ENCODE measurements around the gene AOC3.
"Not testable (repeated sequence)": the region's sequence is repeated elsewhere in the genome, so short reads cannot be mapped to it uniquely, and the experiment has no call there.

Gene AOC3

DNA sequence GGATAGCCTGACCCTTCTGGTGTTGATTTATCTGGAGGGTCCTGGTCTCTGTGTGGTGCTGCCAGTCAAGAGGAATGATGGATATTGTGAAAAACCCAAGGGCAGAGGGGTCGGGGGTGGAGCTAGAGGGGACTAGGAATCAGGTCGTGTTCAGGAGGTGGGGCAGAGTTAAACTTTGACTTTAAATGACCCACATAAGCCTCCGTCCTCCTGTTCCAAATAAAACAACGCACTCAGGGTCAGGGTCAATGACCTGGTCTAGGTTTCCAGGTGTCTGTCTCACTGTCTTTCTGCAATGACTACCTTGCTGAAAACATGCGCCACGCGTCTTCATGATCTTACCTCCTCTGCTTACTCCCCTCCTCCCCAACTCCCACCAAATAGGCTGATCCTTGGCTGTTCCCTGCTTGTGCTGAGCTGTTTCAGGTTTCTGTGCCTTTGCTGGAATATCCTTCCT lies 14.7 kb downstream of the AOC3 start:
- DNase-seq (no peak), ATAC-seq (ENCODE audit: insufficient read depth, low read depth) (no peak)
- Histone ChIP-seq H3K79me2 (ENCODE audit: insufficient read depth, low read length) (no peaks in the 10 kb centered on the region), H3K9ac (ENCODE audit: low read depth, low read length) (no peak overlapping the region), H3K36me3 (ENCODE audit: insufficient read depth, low read length) (no peaks in the 10 kb centered on the region), H3K4me1 (ENCODE audit: insufficient read depth, low read length) (no peaks in the 10 kb centered on the region), H3K27me3 (ENCODE audit: insufficient read depth, low read length, poor library complexity) (peaks cover 11% of the 10 kb centered on the region), H3K4me2 (ENCODE audit: insufficient read depth, low read length) (no peak overlapping the region), H3K9me3 (ENCODE audit: insufficient read depth, low read length, severe bottlenecking) (no peaks in the 10 kb centered on the region), H4K20me1 (ENCODE audit: insufficient read depth, low read length) (no peaks in the 10 kb centered on the region), H3K4me3 (ENCODE audit: low read depth in 1 of 2, low read length in 2 of 2) (no peak overlapping the region), H2AFZ (ENCODE audit: low read depth, low read length) (no peak overlapping the region), H3K27ac (ENCODE audit: low read length) (no peak overlapping the region)
- TF ChIP-seq CTCF (IDR thresholded peaks at IDR 0.05; ENCODE audit: borderline replicate concordance, extremely low read depth, low read length, poor library complexity, severe bottlenecking), result no peak
- TF ChIP-seq EZH2 (IDR thresholded peaks at IDR 0.05; ENCODE audit: borderline replicate concordance, low read depth, low read length, severe bottlenecking), result no peak

GRCh38 chr17:42866216-42866615 lies 15.2 kb downstream of the AOC3 start:
- Histone ChIP-seq H3K4me2 (ENCODE audit: insufficient read depth, low read length) (no peak overlapping the region), H3K27ac (ENCODE audit: low read length) (no peak overlapping the region), H2AFZ (ENCODE audit: low read depth, low read length) (no peak overlapping the region), H3K4me1 (ENCODE audit: insufficient read depth, low read length) (no peaks in the 10 kb centered on the region), H3K27me3 (ENCODE audit: insufficient read depth, low read length, poor library complexity) (peaks cover 11% of the 10 kb centered on the region), H3K9ac (ENCODE audit: low read depth, low read length) (no peak overlapping the region), H3K36me3 (ENCODE audit: insufficient read depth, low read length) (no peaks in the 10 kb centered on the region), H3K4me3 (ENCODE audit: low read depth in 1 of 2, low read length in 2 of 2) (no peak overlapping the region), H3K79me2 (ENCODE audit: insufficient read depth, low read length) (no peaks in the 10 kb centered on the region), H4K20me1 (ENCODE audit: insufficient read depth, low read length) (no peaks in the 10 kb centered on the region), H3K9me3 (ENCODE audit: insufficient read depth, low read length, severe bottlenecking) (no peaks in the 10 kb centered on the region)
- no peak for ATAC-seq (ENCODE audit: insufficient read depth, low read depth)
- TF ChIP-seq CTCF (IDR thresholded peaks at IDR 0.05; ENCODE audit: borderline replicate concordance, extremely low read depth, low read length, poor library complexity, severe bottlenecking) (no peak), EZH2 (IDR thresholded peaks at IDR 0.05; ENCODE audit: borderline replicate concordance, low read depth, low read length, severe bottlenecking) (no peak)
- DNase-seq, result no peak

GRCh38 chr17:42866631-42867575 lies 15.9 kb downstream of the AOC3 start:
- Histone ChIP-seq H4K20me1 (ENCODE audit: insufficient read depth, low read length) (no peaks in the 10 kb centered on the region), H3K4me3 (ENCODE audit: low read depth in 1 of 2, low read length in 2 of 2) (no peak overlapping the region), H3K4me2 (ENCODE audit: insufficient read depth, low read length) (no peak overlapping the region)

GRCh38 chr17:42867694-42868261 lies 16.8 kb downstream of the AOC3 start:
- H3K27me3 ChIP-seq (ENCODE audit: insufficient read depth, low read length, poor library complexity), result peaks cover 11% of the 10 kb centered on the region
- DNase-seq, result not testable (repeated sequence)

More at GRCh38 chr17:42866631-42867575, 15.9 kb downstream of the AOC3 start:
- H2AFZ ChIP-seq (ENCODE audit: low read depth, low read length), result no peak overlapping the region
- H3K9me3 ChIP-seq (ENCODE audit: insufficient read depth, low read length, severe bottlenecking), result no peaks in the 10 kb centered on the region
- no peaks in the 10 kb centered on the region for H3K4me1 ChIP-seq (ENCODE audit: insufficient read depth, low read length)
- no peak for DNase-seq
- TF ChIP-seq CTCF (IDR thresholded peaks at IDR 0.05; ENCODE audit: borderline replicate concordance, extremely low read depth, low read length, poor library complexity, severe bottlenecking) (no peak), EZH2 (IDR thresholded peaks at IDR 0.05; ENCODE audit: borderline replicate concordance, low read depth, low read length, severe bottlenecking) (no peak)
- H3K36me3 ChIP-seq (ENCODE audit: insufficient read depth, low read length), result no peaks in the 10 kb centered on the region
- H3K27me3 ChIP-seq (ENCODE audit: insufficient read depth, low read length, poor library complexity), result peaks cover 11% of the 10 kb centered on the region
- no peak overlapping the region for H3K9ac ChIP-seq (ENCODE audit: low read depth, low read length)
- H3K27ac ChIP-seq (ENCODE audit: low read length), result no peak overlapping the region
- ATAC-seq (ENCODE audit: insufficient read depth, low read depth), result no peak
- H3K79me2 ChIP-seq (ENCODE audit: insufficient read depth, low read length), result no peaks in the 10 kb centered on the region

More at GRCh38 chr17:42867694-42868261, 16.8 kb downstream of the AOC3 start:
- H4K20me1 ChIP-seq (ENCODE audit: insufficient read depth, low read length); H3K9me3 ChIP-seq (ENCODE audit: insufficient read depth, low read length, severe bottlenecking); H3K36me3 ChIP-seq (ENCODE audit: insufficient read depth, low read length); H2AFZ ChIP-seq (ENCODE audit: low read depth, low read length); H3K4me3 ChIP-seq (ENCODE audit: low read depth in 1 of 2, low read length in 2 of 2); H3K79me2 ChIP-seq (ENCODE audit: insufficient read depth, low read length); ATAC-seq (ENCODE audit: insufficient read depth, low read depth); H3K4me2 ChIP-seq (ENCODE audit: insufficient read depth, low read length); H3K9ac ChIP-seq (ENCODE audit: low read depth, low read length); H3K27ac ChIP-seq (ENCODE audit: low read length); H3K4me1 ChIP-seq (ENCODE audit: insufficient read depth, low read length): not testable (repeated sequence)
